ENCODE measurements around the gene TP53I3. TPM values are rescaled to one million over a fixed set of nuclear protein-coding genes. Genes with fewer than 3 reads are reported as not detected.

Gene TP53I3
- total and polyA plus RNA-seq, 2 of the 4 experiments (the other 2 are of a cell fraction), result 25.5 to 42.2 TPM

GRCh38 chr2:24117902-24118301 lies 33.3 kb upstream of the TP53I3 start:
- Histone ChIP-seq H3K27me3 (ENCODE audit: control insufficient read depth, insufficient read depth, low read length) (no peaks in the 10 kb centered on the region), H2BK20ac (ENCODE audit: low read depth, low read length) (no peak overlapping the region), H3K56ac (ENCODE audit: extremely low read depth, insufficient read depth, low read length) (no peak overlapping the region), H3K27ac (ENCODE audit: insufficient read depth, low read length) (no peak overlapping the region), H3K23ac (ENCODE audit: low read depth, low read length) (no peak overlapping the region), H2BK5ac (ENCODE audit: low read depth, low read length, poor library complexity, severe bottlenecking) (no peak overlapping the region), H4K20me1 (ENCODE audit: insufficient read depth, low read length) (no peaks in the 10 kb centered on the region), H3K4me1 (ENCODE audit: control insufficient read depth, insufficient read depth, low read length) (no peaks in the 10 kb centered on the region), H3K79me1 (ENCODE audit: low read depth in 1 of 2, low read length in 2 of 2) (peaks cover 5 to 8% of the 10 kb centered on the region in 2 experiments; a peak in 3 of 4 replicates), H3K18ac (ENCODE audit: low read depth, low read length) (no peak overlapping the region), H3K9me1 (ENCODE audit: insufficient read depth, low read length) (no peaks in the 10 kb centered on the region), H4K91ac (ENCODE audit: insufficient read depth, low read depth, low read length) (no peak overlapping the region), H3K9ac (ENCODE audit: low read depth, low read length) (no peak overlapping the region), H3K4ac (ENCODE audit: low read depth, low read length) (no peak overlapping the region), H4K5ac (ENCODE audit: low read depth, low read length) (no peak overlapping the region), H2BK15ac (ENCODE audit: low read depth, low read length) (no peak overlapping the region), H4K8ac (ENCODE audit: low read depth in 2 of 2, low read length in 2 of 2) (no peak overlapping the region), H3K4me2 (ENCODE audit: low read depth, low read length) (no peak overlapping the region), H3K9me3 (ENCODE audit: control insufficient read depth, insufficient read depth, low read length) (peaks cover 8% of the 10 kb centered on the region), H2AFZ (replicated peaks; ENCODE audit: low read length, poor library complexity) (no peak overlapping the region), H3K14ac (replicated peaks; ENCODE audit: low read depth, low read length) (no peak overlapping the region), H3K36me3 (ENCODE audit: control insufficient read depth, insufficient read depth, low read length) (no peaks in the 10 kb centered on the region; the same call in 1 of the 2 replicates), H3K4me3 (ENCODE audit: insufficient read depth, low read depth, low read length) (no peak overlapping the region), H2AK5ac (ENCODE audit: low read depth, low read length) (no peak overlapping the region), H2BK120ac (ENCODE audit: low read depth, low read length) (no peak overlapping the region), H2AK9ac (replicated peaks; ENCODE audit: low read depth, low read length, poor library complexity) (no peak overlapping the region)
- dilution Hi-C loops (cut with HindIII; ENCODE audit: low sequenced_read_pairs, unreplicated experiment), result no loop called here
- TF ChIP-seq ELK1 (IDR thresholded peaks at IDR 0.05; ENCODE audit: borderline replicate concordance, low read depth, low read length) (no peak), RAD21 (IDR thresholded peaks at IDR 0.05; ENCODE audit: low read length) (no peak), SMC3 (IDR thresholded peaks at IDR 0.05; ENCODE audit: low read depth, low read length) (no peak), CTCF (conservative IDR thresholded peaks at IDR 0.05; ENCODE audit: low read depth, low read length) (no peak), RFX5 (IDR thresholded peaks at IDR 0.05; ENCODE audit: low read depth, low read length) (no peak), MAFK (IDR thresholded peaks at IDR 0.05; ENCODE audit: low read depth, low read length) (no peak), RCOR1 (IDR thresholded peaks at IDR 0.05; ENCODE audit: insufficient replicate concordance, low read length) (no peak)
- no peak for DNase-seq
- ChIA-PET POLR2A (ENCODE audit: unreplicated experiment) (no interaction called here), CTCF (interaction anchor here (0.6 kb wide), 1 partner anchor 183 kb away, joined by 3 read pairs; no protein-coding TSS in a partner anchor)
- WGBS, 2 experiments (ENCODE audit: extremely low coverage in 2 of 2, insufficient read length in 1 of 2), result no CpG with 5 or more reads among the region's 1 CpG
- ATAC-seq (ENCODE audit: low read depth), result no peak
- intact Hi-C loops (cut with micrococcal nuclease), result no loop called here
- in situ Hi-C loops (cut with MboI; ENCODE audit: low sequenced_read_pairs), result no loop called here
- BruUV-seq (replicated peaks), result no TSS peak
